Esophagus muscularis mucosa (tissue), 4 donors: ENCODE data around the gene NPRL2.

Experiments used
- CTCF ChIP-seq, 3 experiments: fragments of 200-600 bp in 2 of 3; fragments of 450-650 bp in 1 of 3; sonication (generic) in 2 of 3; IDR thresholded peaks; one replicate each; pipeline ENCODE4 v1.5.1; 2017 to 2019; ENCODE audit warnings: antibody characterized with exemption in 3 of 3, mild to moderate bottlenecking in 2 of 3, moderate library complexity in 1 of 3
- EP300 ChIP-seq: sonication (generic); formaldehyde crosslinking; IDR thresholded peaks from one replicate; pipeline ENCODE4 v1.6.1; 2017; ENCODE audit warnings: antibody characterized with exemption
- POLR2A ChIP-seq: fragments of 450-650 bp; IDR thresholded peaks from one replicate; pipeline ENCODE4 v1.6.1; 2017; ENCODE audit warnings: antibody characterized with exemption, moderate library complexity, mild to moderate bottlenecking, low read depth
- POLR2AphosphoS5 ChIP-seq, 2 donors: sonication (generic); formaldehyde crosslinking; IDR thresholded peaks; one replicate each; pipeline ENCODE4 v1.6.1; 2017; ENCODE audit warnings: antibody characterized with exemption in 2 of 2

DNA sequence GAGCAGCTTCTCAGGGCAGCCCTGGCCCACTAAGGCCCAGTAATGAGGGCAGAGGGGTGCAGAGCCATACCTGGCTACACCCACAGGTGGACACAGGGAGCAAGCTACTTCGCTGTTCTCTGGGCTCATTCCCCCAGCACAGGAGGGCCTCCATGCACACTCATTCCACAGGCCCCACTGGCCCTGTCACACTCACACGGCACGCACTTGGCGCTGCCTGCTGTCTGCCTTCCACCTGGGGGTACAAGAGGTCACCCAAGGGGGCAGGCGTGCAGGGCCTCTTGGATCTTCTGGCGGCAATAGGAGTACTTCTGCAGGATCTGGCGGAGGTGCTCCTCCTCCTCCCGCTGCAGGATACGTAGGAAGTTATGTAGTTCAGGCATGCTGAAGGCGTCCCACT is 20.2 kb downstream of the NPRL2 start:
- TF ChIP-seq CTCF (IDR thresholded peaks at IDR 0.05) (no peak), POLR2A (no peak), POLR2AphosphoS5 (IDR thresholded peaks at IDR 0.05) (no peak), EP300 (no peak)
